HG02885 (cell line): Measurements from ENCODE around the gene CYTH4.
"Not testable (repeated sequence)": the region's sequence is repeated elsewhere in the genome, so short reads cannot be mapped to it uniquely, and the experiment has no call there.

Experiments
- ATAC-seq: cut with Tn5 transposase; IDR thresholded peaks from one replicate; pipeline ENCODE4 v1.9.1; 2021; ENCODE audit warnings: mild to moderate bottlenecking; ENCODE audit not compliant: unreplicated experiment, poor library complexity

The CYTH4 gene

GRCh38 chr22:37245740-37246139, 36.6 kb upstream of the CYTH4 start:
- ATAC-seq = no peak

- ATAC-seq = no peak
These were observed 34.1 kb upstream of the CYTH4 start for GRCh38 chr22:37248251-37248650.

DNA sequence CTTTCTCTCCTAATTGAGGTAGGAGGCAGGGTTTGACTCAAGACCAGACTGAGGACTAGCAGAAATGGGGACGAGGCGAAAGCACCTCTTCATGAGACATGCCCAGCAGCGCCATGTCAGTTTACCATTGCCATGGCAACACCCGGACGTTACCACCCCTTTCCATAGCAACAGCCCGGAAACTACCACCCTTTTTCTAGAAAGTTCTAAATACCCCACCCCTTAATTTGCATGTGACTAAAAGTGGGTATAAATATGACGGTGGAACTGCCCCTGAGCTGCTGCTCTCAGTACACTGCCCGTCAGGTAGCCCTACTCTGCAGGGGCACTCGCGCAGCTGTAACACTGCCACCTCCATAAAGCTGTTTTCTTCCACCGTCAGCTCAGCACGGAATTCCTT, 32.3 kb upstream of the CYTH4 start:
- ATAC-seq = no peak

DNA sequence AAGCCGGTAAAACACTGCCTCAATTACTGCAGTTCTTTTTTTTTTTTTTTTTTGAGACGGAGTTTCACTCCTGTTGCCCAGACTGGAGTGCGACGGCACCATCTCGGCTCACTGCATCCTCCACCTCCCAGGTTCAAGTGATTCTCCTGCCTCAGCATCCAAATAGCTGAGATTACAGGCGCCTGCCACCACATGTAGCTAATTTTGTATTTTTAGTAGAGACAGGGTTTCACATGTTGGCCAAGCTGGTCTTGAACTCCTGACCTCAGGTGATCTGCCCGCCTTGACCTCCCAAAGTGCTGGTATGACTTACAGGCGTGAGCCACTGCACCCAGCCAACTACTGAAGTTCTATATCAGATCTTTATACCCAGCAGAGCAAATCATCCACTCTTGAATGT, 30.5 kb upstream of the CYTH4 start:
- not testable (repeated sequence) for ATAC-seq

DNA sequence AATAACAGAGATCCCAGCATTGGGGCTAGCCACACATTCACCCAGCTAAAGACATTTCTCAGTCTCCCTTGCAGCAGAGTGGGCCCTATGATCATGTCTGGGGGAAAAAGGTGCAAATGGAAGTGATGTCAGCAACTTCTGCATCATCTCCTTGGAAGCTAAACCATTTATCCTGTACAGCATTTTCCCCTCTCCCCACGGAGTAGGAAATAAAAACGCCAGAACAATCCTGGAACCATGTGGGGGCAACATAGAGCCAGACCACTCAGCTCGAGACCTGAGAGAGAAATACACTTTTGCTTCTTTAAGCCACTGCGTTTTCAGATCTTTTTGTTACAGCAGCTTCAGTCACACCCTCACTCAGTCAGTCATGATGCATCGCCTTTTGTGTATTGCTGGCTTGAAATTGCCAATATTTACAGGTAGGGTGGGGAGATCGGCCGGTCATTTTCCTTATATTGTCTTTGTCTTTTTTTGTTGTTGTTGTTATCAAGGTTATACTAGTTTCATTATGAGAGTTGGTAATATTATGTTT, 29.1 kb upstream of the CYTH4 start:
- ATAC-seq = no peak

GRCh38 chr22:37254209-37254866, 28.0 kb upstream of the CYTH4 start:
- ATAC-seq = no peak

GRCh38 chr22:37254867-37255233, 27.5 kb upstream of the CYTH4 start:
- ATAC-seq = no peak

DNA sequence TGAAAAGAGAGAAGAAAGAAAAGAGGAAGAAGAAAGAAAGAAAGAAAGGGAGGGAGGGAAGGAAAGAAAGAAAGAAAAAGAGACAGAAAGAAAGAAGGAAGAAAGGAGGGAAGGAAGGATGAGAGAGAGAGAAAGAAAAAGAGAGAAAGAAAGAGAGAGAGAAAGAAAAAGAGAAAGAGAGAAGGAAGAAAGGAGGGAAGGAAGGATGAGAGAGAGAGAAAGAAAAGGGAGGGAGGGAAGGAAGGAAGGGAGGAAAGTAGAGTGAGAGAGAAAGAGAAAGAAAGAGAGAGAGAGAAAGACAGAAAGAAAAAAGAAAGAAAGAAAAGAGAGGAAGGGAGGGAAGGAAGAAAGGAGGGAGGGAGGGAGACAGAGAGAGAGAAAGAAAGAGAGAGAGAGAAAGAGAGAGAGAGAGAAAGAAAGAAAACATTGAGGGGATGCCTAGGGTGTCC, 26.7 kb upstream of the CYTH4 start:
- ATAC-seq = no peak

- no peak for ATAC-seq
These were observed 26.1 kb upstream of the CYTH4 start for GRCh38 chr22:37256075-37256726.

- ATAC-seq = no peak
These were observed 24.1 kb upstream of the CYTH4 start for GRCh38 chr22:37258005-37258752.

DNA sequence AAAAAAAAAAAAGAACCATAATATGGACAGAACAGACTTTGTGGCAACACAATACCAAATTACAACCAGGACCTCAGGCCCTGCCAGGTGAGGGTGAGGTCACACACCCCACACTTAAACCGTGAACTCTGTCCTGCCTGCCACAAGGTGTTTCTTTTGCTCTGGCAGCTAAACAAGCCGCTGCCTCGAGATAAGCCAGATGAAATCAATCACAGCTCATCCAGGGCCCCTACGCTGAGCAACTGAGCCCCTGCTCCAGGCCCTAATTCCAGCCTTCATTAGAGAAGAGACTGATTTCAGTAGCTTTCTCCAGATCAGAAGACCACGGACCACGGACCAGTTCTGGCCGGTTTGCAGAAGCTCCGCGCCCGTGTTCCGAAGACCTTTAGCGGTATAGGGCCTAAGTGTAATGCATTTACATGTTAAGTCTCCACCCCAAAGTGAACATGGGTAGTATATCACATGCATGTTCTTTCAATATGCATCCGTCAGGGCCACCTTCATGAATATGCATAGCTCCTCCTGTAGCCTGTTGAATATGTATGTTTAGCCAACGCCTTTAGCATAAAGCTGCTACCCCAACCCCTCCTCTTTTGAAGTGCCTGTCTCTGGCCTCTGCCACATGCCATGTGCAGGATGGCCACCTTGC, 23.4 kb upstream of the CYTH4 start:
- no peak for ATAC-seq

GRCh38 chr22:37259540-37260029, 22.7 kb upstream of the CYTH4 start:
- no peak for ATAC-seq

DNA sequence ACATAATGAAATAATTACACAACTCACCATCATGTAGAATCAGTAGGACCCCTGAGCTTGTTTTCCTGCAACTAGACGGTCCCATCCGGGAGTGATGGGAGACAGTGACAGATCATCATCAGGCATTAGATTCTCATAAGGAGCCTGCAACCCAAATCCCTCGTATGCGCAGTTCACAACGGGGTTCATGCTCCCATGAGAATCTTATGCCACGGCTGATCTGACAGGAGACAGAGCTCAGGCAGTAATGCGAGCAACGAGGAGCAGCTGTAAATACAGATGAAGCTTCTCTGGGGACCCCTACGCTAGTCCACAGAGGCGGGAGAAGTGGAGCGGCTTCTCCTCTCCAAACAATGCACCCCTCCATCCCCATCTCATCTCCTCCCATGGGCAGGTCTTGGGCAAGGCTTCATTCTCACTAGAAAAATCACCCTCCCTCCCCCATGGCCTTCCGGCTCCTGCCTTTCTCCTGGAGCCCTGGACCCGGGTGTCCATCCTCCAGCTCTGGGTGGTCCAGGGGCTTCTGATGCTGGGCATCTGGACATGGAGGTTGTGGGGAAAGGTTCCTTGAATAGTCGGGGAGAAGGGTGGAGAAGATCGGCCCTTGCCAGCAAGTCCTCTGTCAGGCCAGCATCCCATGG, 22.0 kb upstream of the CYTH4 start:
- no peak for ATAC-seq

DNA sequence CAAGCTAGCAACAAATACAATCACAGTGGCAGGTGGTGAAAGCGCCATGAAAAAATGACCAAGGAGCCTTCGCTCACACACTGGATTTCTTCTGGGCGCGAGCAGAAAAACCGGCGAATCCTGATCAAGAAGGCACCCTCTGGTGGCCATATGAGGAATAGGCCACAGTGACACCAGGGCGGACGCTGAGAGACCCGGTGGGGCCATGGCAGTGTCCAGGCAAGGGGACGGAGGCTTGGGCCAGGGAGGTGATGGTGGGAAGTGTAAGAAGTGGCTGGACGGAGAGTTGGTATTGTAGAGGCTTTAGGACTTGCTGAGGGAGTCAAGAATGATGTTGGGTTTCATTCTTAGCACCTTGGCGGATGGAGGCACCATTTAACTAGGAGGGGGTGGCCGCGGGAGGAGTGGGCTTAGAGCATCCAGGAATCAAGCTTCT, 21.4 kb upstream of the CYTH4 start:
- ATAC-seq = no peak

DNA sequence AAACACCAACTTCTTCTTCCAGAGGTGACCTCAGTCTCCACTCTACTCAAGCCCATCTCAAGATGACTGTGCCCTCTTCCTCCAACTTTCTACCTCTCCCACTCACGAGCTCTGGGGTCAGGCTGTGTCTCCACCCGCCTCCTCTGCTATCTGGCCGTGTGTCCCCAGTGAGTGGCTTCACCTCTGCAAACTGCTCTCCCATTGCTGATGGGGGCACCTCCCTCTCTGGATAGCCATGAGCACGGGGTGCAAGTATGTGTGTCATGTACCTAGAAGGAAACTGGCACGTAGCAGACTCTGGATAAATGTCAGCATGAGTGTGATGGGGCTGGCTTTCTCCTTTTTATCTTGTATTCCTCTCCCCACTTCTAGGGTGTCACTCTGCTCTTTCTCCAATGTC, 20.0 kb upstream of the CYTH4 start:
- ATAC-seq = no peak

- ATAC-seq = no peak
These were observed 18.1 kb upstream of the CYTH4 start for GRCh38 chr22:37263966-37264887.

DNA sequence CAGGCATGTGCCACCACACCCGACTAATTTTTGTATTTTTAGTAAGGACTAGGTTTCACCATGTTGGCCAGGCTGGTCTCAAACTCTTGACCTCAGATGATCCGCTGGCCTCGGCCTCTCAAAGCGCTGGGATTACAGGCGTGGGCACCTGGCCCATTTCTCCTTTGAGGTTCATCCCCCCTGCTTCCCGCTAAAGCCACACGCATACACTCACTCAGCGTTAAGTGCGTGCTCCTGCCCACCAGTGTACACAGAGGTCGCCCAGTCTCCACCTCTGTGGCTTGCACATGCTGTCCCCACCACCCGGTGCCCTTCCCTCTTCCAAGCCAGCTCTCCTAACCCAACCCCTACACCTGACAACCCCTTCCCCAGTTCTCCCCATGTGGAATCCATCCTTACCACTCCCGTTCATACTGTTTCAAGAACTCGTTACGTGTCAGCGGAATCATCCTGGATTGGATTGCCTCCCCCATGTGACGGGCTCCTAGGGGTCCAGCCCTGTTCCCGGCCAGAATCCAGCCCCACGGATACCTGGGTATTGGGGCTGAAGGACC, 15.7 kb upstream of the CYTH4 start:
- no peak for ATAC-seq

DNA sequence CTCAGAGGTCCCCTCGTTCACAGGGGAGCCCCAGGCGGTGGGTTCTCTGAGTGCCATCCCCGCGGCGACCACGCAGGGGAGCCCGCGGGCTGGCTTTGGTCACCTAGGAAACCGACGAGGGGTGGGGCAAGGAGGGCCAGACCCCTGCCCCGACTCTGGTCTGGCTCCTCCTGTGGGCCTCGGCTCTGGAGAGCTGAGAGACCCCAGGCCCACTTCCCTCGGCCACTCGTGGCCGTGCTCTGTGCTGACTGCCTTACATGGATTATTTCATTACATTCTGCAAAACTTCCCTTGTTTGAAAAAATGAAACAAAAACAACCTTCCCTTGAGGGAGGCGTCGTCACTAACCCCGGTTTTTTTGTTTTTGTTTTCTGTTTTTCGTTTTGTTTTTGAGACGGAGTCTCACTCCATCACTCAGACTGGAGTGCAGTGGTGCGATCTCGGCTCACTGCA, 15.1 kb upstream of the CYTH4 start:
- peak; percentile 84 for ATAC-seq
